NCI-H69 (cell line): ENCODE data around the gene NID1.
"Not testable (repeated sequence)": the region's sequence is repeated elsewhere in the genome, so short reads cannot be mapped to it uniquely, and the experiment has no call there.

Source experiments
- DNase-seq: peaks from one replicate; lab custom pipeline; 2025; lab: John Stamatoyannopoulos, UW

Gene NID1

DNA sequence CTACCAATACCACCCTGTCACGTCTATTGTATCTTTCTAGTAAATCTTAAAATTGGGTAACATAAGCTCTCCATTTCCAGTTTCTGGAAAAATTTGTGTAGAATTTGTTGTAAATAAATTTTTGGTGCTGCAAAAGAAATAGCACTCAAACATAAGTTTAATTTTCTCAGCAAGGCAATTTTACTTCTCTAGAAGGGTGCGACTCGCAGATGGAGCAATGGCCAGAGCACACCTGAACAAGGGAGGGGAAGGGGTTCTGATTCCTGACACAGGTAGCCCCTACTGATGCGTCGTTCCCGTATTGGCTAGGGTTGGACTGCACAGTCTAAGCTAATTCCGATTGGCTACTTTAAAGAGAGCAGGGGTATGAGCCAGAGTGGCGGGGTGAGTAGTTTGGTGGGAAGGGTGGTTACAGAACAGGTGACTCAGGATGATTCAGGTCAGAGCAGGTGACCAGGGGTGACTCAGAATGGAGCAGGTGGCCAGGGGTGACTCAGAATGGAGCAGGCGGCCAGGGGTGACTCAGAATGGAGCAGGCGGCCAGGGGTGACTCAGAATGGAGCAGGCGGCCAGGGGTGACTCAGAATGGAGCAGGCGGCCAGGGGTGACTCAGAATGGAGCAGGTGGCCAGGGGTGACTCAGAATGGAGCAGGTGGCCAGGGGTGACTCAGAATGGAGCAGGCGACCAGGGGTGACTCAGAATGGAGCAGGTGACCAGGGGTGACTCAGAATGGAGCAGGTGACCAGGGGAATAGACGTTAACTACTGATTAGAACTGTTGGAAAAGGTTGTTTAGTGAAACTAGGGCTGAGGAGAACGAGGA is 32.0 kb upstream of the NID1 start:
- peak; percentile 57 for DNase-seq

GRCh38 chr1:236095705-236096520 is 31.0 kb upstream of the NID1 start:
- DNase-seq, result no peak

DNA sequence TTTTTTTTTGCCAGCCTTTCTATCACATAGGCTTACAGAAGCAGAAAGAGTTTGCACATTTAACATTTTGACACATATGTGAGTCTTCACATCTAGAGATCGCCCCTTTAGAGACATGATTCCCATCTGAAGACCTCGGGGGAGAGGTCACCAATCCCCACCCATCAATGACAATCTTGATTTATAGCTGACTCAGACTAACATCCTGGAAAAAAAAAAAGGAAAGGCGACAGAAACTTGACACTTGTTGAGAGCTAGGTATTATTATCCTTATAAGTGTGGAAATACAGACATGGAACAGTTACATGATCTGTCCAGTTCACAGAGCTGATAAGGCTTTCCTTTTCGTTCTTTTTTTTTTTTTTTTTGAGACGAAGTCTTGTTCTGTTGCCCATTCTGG is 28.0 kb upstream of the NID1 start:
- no peak for DNase-seq

- no peak for DNase-seq
Observed at GRCh38 chr1:236091933-236092318, 27.0 kb upstream of the NID1 start.

DNA sequence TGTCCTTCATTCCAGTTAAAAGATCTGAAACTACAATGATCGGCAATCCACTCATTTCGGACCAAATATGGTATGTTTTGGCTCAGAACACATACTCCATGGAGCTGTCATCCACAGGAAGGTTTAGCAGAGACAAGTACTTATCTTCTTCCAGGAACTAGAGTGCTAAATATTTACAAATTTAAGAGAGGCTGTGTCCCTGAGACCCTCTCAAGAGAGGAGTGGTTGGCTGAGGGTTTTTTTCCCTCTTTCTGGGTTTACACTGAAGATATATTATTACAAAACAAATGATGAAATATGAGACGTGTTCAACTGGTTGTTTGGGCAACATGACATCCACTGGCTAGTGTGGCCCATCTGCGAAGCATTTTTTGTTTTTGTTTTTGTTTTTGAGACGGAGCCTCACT is 25.9 kb upstream of the NID1 start:
- peak; percentile 29 for DNase-seq

- no peak for DNase-seq
Observed at GRCh38 chr1:236089046-236089773, 24.3 kb upstream of the NID1 start.

GRCh38 chr1:236086537-236086936 is 21.6 kb upstream of the NID1 start:
- DNase-seq, result no peak

DNA sequence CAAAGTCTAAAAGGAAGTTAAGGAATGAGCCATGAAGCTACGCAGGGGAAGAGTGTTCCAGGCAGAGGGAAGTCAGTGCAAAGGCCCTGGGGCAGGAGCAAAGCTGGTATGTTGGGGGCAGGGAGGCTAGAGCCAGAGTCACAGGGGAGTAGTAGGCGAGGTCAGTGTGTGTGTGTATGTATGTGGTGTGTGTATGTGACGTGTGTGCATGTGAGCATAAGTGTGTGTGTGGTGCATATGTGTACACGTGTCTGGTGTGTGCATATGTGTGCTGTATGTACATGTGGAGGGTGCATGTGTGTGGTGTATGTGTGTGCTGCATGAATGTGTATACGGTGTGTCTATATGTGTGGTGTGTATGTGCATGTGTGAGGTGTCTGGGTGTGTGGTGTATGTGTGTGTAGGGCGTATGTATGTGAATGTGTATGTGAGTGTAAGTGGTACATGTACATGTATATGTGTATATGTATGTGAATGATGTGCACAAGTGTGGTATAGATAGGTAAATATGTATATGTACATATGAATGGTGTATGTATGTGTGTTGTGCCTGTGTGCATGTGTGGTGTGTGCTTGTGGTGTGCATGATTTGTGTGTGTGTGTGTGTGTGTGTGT is 20.8 kb upstream of the NID1 start:
- DNase-seq, result no peak

- DNase-seq, result no peak
Observed at GRCh38 chr1:236084386-236084730, 19.5 kb upstream of the NID1 start.

GRCh38 chr1:236083650-236084385 is 18.9 kb upstream of the NID1 start:
- peak; percentile 39 for DNase-seq

- DNase-seq, result no peak
Observed at GRCh38 chr1:236082526-236082925, 17.6 kb upstream of the NID1 start.

DNA sequence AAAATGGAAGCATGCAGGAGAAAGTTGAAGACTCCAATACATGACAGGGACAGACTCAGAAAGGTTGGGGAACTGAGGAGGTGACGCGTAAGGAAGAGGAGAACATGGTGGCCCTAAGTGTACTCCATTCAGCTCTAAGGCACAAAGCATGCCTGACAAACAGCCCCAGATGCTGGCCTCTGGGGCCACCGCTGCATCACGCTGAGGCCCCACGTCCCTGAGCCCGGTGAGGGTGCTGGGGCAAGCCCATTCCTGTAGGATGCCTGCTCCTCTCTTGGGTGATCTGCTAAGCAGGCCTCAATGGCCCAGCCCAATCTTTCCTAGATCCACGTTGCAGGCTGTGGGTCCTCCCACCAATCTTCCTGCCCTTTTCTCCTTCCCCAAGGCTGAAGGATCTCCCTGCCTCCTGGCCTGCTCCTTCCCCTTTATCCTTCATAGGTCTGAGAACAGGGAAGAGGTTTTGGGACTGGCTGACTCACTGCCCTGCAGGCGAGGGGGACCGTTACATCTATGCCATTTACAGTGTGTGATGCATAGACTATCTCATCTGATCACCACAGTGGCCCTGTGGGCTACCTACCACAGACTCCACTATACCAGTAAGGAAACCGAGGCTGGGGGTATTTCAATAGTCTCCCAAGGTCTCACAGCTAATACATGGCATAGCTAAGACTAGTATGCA is 16.8 kb upstream of the NID1 start:
- DNase-seq, result no peak

DNA sequence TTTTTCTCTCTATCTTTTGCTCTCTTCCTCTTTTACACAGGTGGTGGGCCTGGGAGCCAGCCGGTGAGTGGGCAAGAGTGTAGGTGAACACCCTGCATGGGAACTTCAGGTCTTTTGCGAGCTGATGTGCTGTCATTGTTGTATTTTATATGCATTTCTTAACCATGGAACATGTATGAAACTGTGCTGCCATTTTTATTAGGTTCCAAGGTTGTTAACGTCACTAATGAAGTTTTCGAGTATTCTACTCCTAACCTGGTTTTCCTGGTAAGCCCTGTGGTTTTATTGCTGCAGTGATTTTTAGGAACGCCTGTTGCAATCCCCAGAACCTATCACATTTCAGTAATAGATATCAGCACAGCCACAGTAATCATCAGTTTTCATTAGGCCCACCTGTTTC is 14.8 kb upstream of the NID1 start:
- DNase-seq, result no peak

- DNase-seq, result no peak
Observed at GRCh38 chr1:236078993-236079392, 14.1 kb upstream of the NID1 start.

DNA sequence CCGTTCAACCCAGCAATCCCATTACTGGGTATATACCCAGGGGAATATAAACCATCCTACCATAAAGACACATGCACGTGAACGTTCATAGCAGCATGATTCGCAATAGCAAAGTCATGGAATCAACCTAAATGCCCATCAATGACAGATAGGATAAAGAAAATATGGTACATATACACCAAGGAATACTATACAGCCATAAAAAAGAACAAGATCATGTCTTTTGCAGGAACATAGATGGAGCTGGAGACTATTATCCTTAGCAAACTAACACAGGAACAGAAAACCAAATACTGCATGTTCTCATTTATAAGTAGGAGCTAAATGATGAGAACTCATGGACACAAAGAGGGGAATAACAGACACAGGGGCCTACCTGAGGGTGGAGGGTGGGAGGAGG is 13.2 kb upstream of the NID1 start:
- DNase-seq, result not testable (repeated sequence)

- no peak for DNase-seq
Observed at GRCh38 chr1:236075848-236076247, 11.0 kb upstream of the NID1 start.

- DNase-seq, result no peak
Observed at GRCh38 chr1:236073307-236073897, 8.5 kb upstream of the NID1 start.

GRCh38 chr1:236072001-236072400 is 7.1 kb upstream of the NID1 start:
- no peak for DNase-seq

- DNase-seq, result no peak
Observed at GRCh38 chr1:236070753-236071152, 5.9 kb upstream of the NID1 start.

GRCh38 chr1:236069796-236070195 is 4.9 kb upstream of the NID1 start:
- DNase-seq, result peak; percentile 18
